ENCODE measurements around the gene CYB561D1. TPM values are rescaled to one million over a fixed set of nuclear protein-coding genes. Genes with fewer than 3 reads are reported as not detected.

CYB561D1 gene
- total and polyA plus RNA-seq, 10 of the 15 experiments (the other 5 are each of a cell fraction or from before 2014, with no cell fraction given), result 0.68 to 9.0 (median 3.3) TPM

GRCh38 chr1:109534307-109534858, 40.5 kb downstream of the CYB561D1 start (continued):
- TF ChIP-seq ZBTB4 (CRISPR knock-in tag; IDR thresholded peaks at IDR 0.05), result no peak

- WGBS (ENCODE audit: insufficient coverage, insufficient replicate concordance, low lambda C conversion rate, missing lambda C conversion rate), result 50% methylated on average over 4 of the region's 4 CpGs
- intact Hi-C loops (cut with micrococcal nuclease; ENCODE audit: unreplicated experiment), result no loop called here
- SMC1A ChIA-PET (ENCODE audit: uncharacterized antibody, unreplicated experiment), result interaction anchor here (0.6 to 10.3 kb wide), 5 partner anchors 10 to 370 kb away, joined by 3 to 431 read pairs (median 4); partner anchors contain the start of gene CYB561D1
Observed at GRCh38 chr1:109535481-109535880, 41.6 kb downstream of the CYB561D1 start.

More at GRCh38 chr1:109535481-109535880, 41.6 kb downstream of the CYB561D1 start:
- FAIRE-seq (no peak), ATAC-seq (no peak), DNase-seq (ENCODE audit: low read depth, low spot score) (no peak)
- TF ChIP-seq CHD2 (IDR thresholded peaks at IDR 0.05; ENCODE audit: borderline replicate concordance, low read depth, low read length) (no peak), TAF1 (IDR thresholded peaks at IDR 0.05; ENCODE audit: borderline replicate concordance, low read depth, low read length) (no peak), KAT2A (conservative IDR thresholded peaks at IDR 0.05; ENCODE audit: control insufficient read depth, low read depth, low read length) (no peak), NFIC (IDR thresholded peaks at IDR 0.05; ENCODE audit: low read depth, low read length) (no peak), PKNOX1 (IDR thresholded peaks at IDR 0.05) (no peak), BCL3 (IDR thresholded peaks at IDR 0.05; ENCODE audit: borderline replicate concordance, insufficient read depth, low read depth, low read length, poor library complexity, severe bottlenecking) (no peak), E2F8 (IDR thresholded peaks at IDR 0.05; ENCODE audit: low read depth, partially characterized antibody) (no peak)
- no TSS peak for BruUV-seq (replicated peaks)
- in situ Hi-C loops (cut with MboI), result no loop called here
- H4K20me1 ChIP-seq (ENCODE audit: control insufficient read depth, insufficient read depth), result no peaks in the 10 kb centered on the region
- CTCF ChIA-PET, result interaction anchor here (0.9 to 21.3 kb wide), 6 partner anchors 8 to 259 kb away, joined by 3 to 1280 read pairs (median 6); partner anchors contain the start of genes AMIGO1, CYB561D1 and SORT1
- POLR2A ChIA-PET, result no interaction called here
- H3K36me3 ChIP-seq (ENCODE audit: control insufficient read depth in 2 of 2, insufficient read depth in 2 of 2, low read length in 1 of 2), result no peaks in the 10 kb centered on the region
- no peaks in the 10 kb centered on the region for H3K9me3 ChIP-seq (replicated peaks; ENCODE audit: control insufficient read depth, insufficient read depth, low read length)
- H3K4me3 ChIP-seq, result no peak overlapping the region
- H3K9ac ChIP-seq (ENCODE audit: control insufficient read depth, insufficient read depth, low read length), result no peak overlapping the region
- RAD21 ChIA-PET (ENCODE audit: unreplicated experiment), result interaction anchor here (0.9 to 10.3 kb wide), 4 partner anchors 11 to 239 kb away, joined by 4 to 422 read pairs (median 4); partner anchors contain the start of gene CYB561D1
- no peak overlapping the region for H3K4me2 ChIP-seq (ENCODE audit: control insufficient read depth, insufficient read depth)
- no peaks in the 10 kb centered on the region for H3K79me2 ChIP-seq (ENCODE audit: control insufficient read depth, insufficient read depth, low read length)
- no peaks in the 10 kb centered on the region for H3K27me3 ChIP-seq (replicated peaks in 1 of 2; ENCODE audit: control insufficient read depth in 2 of 2, insufficient read depth in 2 of 2, low read length in 1 of 2)
- no peak overlapping the region for H3K27ac ChIP-seq (ENCODE audit: control insufficient read depth, insufficient read depth)
- H3K4me1 ChIP-seq (ENCODE audit: control insufficient read depth, insufficient read depth, low read length), result peaks cover 6% of the 10 kb centered on the region
- no peak overlapping the region for H2AFZ ChIP-seq (ENCODE audit: control insufficient read depth, low read depth, low read length)
